Measurements from ENCODE around the gene RUSF1.
"Not testable (repeated sequence)": the region's sequence is repeated elsewhere in the genome, so short reads cannot be mapped to it uniquely, and the experiment has no call there.

The RUSF1 gene

DNA sequence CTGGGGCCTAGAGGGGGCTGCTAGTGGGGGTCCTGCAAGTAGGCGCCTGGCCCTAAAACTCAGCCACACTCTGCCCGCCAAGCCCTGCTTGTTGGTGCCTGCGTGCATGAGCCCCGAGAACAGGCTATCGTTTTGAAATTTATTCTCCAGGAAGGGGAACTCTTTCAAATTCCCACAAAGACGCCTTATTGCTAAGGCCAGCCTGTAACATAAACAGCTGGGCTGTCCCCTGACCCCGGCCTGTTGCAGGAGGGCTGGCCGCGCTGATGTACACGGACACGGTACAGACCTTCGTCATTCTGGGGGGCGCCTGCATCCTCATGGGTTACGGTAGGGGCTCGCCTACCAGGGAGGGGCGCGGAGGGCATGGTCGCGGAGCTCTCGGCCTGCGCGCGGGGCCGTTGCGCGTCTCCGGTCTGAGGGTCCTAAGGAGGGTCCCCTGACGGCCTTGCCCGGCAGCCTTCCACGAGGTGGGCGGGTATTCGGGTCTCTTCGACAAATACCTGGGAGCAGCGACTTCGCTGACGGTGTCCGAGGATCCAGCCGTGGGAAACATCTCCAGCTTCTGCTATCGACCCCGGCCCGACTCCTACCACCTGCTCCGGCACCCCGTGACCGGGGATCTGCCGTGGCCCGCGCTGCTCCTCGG lies 21.0 kb downstream of the RUSF1 start:
- peak overlapping the region; percentile 57 for H3K4me3 ChIP-seq (replicated peaks; ENCODE audit: low read depth, low read length)
- TF ChIP-seq, protein P1, sequence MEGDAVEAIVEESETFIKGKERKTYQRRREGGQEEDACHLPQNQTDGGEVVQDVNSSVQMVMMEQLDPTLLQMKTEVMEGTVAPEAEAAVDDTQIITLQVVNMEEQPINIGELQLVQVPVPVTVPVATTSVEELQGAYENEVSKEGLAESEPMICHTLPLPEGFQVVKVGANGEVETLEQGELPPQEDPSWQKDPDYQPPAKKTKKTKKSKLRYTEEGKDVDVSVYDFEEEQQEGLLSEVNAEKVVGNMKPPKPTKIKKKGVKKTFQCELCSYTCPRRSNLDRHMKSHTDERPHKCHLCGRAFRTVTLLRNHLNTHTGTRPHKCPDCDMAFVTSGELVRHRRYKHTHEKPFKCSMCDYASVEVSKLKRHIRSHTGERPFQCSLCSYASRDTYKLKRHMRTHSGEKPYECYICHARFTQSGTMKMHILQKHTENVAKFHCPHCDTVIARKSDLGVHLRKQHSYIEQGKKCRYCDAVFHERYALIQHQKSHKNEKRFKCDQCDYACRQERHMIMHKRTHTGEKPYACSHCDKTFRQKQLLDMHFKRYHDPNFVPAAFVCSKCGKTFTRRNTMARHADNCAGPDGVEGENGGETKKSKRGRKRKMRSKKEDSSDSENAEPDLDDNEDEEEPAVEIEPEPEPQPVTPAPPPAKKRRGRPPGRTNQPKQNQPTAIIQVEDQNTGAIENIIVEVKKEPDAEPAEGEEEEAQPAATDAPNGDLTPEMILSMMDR (IDR thresholded peaks at IDR 0.05; ENCODE audit: low read length, missing control alignments) = no peak
- DNase-seq (ENCODE audit: low read depth) = no peak

DNA sequence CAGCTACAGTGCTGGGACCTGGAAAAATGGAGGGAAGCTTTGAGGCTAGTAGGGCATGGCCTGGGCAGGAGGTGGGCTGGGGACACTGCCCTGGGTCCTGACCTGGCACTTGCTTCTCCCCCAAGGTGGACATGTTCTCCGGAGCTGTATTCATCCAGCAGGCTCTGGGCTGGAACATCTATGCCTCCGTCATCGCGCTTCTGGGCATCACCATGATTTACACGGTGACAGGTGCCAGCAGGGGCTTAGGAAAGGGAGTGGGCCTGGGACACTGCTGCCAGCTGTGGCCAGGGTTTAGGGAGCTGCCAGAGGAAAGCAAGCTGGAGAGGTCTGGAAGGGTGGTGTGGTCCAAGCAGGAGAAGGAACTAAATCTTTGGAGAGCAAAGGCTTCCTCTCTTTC lies 22.1 kb downstream of the RUSF1 start:
- TF ChIP-seq, protein P1 (IDR thresholded peaks at IDR 0.05; ENCODE audit: low read length, missing control alignments) = no peak
- no peak overlapping the region for H3K4me3 ChIP-seq (replicated peaks; ENCODE audit: low read depth, low read length)
- no peak for DNase-seq (ENCODE audit: low read depth)

DNA sequence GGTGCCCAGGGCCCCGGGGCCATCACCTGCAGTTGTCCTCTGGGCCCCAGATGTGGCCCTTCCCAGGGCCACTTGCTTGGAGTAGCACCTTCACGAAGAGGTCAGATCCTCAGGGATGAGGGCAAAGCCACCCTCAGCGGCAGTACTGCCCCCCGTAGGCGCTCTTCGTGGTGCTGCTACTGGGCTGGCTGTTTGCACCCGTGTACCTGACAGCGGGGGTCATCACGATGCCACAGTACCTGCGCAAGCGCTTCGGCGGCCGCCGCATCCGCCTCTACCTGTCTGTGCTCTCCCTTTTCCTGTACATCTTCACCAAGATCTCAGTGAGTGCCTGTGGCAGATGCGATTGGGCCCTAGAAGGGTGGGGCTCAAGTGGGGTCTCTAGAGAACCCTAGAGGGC lies 22.6 kb downstream of the RUSF1 start:
- TF ChIP-seq, protein P1 (IDR thresholded peaks at IDR 0.05; ENCODE audit: low read length, missing control alignments) = no peak
- DNase-seq (ENCODE audit: low read depth) = no peak
- no peak overlapping the region for H3K4me3 ChIP-seq (replicated peaks; ENCODE audit: low read depth, low read length)

DNA sequence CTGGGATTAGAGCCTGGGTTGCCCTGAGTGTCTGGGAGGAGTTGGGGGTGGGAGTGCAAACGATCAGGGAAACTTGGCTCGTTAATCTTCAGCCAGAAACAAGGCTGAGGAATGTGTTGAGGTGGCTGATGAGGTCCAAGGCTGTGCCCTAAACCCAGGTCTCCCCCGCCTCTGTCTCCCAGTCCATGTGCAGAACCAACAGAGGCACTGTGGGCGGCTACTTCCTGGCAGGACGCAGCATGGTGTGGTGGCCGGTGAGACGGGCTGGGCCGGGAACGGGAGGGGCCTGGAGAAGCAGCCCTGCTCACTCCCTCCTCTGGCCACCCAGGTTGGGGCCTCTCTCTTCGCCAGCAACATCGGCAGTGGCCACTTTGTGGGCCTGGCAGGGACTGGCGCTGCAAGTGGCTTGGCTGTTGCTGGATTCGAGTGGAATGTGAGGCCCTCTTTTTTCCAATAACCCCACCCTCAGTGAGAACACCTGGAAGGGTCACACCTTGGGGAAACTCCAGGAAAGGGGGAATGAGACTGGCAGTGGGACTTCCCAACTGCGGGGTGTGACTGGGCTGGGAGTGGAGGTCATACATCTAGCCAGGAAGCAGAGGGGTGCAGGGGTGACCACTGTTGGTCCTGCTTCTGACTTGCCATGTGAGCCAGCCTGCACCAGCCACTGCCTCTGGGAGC lies 23.6 kb downstream of the RUSF1 start:
- TF ChIP-seq, protein P1 (IDR thresholded peaks at IDR 0.05; ENCODE audit: low read length, missing control alignments) = no peak
- no peak for DNase-seq (ENCODE audit: low read depth)
- H3K4me3 ChIP-seq (replicated peaks; ENCODE audit: low read depth, low read length) = no peak overlapping the region

DNA sequence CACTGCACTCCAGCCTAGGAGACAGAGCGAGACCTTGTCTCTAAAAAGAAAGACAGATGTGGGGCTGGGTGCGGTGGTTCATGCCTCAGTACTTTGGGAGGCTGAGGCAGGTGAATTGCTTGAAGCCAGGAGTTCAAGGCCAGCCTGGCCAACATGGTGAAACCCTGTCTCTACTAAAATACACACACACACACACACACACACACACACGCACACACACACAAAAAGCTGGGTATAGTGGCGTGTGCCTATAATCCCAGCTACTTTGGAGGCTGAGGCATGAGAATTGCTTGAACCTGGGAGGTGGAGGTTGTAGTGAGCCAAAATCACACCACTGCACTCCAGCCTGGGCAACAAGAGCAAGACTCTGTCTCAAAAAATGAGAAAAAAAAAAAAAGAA lies 24.1 kb downstream of the RUSF1 start:
- not testable (repeated sequence) for DNase-seq (ENCODE audit: low read depth); H3K4me3 ChIP-seq (replicated peaks; ENCODE audit: low read depth, low read length)

DNA sequence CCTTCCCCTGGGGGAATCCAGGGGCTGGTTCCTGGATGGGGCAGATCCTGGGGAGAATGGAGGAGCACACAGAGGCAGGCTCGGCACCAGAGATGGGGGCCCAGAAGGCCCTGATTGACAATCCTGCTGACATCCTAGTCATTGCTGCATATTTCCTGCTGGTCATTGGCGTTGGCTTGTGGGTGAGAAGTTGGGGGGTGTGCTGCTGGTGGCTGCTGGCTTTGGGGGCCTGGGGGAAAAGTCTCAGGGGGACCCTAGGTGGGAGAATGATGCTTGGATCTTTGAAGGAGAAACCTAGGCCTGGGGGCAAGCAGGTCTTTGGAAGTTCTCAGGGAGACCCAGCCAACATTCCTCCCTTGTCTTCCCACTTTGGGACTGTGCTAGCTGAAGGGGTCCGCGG lies 25.1 kb downstream of the RUSF1 start, which contains the start of gene SLC5A2:
Gene SLC5A2, plus strand, starts transcription at position 43 of the 400 bp plus-strand sequence. Its CDS starts 14 bp downstream, at position 57.
- H3K4me3 ChIP-seq (replicated peaks; ENCODE audit: low read depth, low read length) = no peak within 1 kb of the TSS
- no peak for DNase-seq (ENCODE audit: low read depth)
- TF ChIP-seq, protein P1 (IDR thresholded peaks at IDR 0.05; ENCODE audit: low read length, missing control alignments) = no peak

DNA sequence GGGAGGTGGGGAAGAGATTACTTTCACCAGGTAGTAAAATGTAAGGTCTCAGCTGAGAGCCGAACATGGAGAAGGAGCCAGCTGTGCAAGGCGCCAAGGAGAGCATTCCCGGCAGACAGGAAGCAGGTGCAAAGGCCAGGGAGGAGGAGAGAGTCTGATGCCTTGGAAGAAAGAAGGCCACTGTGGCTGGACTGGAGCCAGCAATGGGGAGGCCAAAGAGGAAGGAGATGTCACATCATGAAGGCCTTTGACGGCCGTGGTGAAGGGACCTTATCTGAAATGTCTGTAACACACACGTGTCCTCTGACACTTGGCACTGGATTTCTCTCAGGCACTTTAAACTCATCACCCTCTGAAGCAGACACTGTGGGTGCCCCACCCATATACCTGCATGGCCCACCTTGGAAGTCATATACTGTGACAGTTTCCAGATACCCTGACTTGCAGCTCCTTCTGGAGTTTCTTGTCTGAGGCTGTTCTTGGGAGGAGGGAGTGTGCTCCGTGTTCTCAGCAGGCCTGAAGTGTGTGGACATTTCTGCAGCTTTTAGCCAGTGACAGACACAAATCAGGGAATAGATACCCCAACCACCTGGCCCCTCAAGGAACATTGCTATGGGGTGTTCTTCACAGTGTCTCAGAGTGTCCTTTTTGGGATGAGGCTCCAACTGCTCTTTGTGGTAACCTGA lies 27.2 kb downstream of the RUSF1 start:
- H3K4me3 ChIP-seq (replicated peaks; ENCODE audit: low read depth, low read length) = no peak overlapping the region
- peak; percentile 44 for DNase-seq (ENCODE audit: low read depth)
- TF ChIP-seq, protein P1 (IDR thresholded peaks at IDR 0.05; ENCODE audit: low read length, missing control alignments) = no peak
